K562 (cell line): ENCODE results near the gene CTDSP2. TPM values are rescaled to one million over a fixed set of nuclear protein-coding genes. Genes with fewer than 3 reads are reported as not detected.
A peak's percentile ranks its signal among the peaks of the same experiment; 100 is the strongest.

Experiments
- AFF4 ChIP-seq: sonication (generic); formaldehyde crosslinking; IDR thresholded peaks from 2 replicates; pipeline ENCODE4 v1.8.0; 2023; ENCODE audit warnings: mild to moderate bottlenecking, missing genetic modification reagents
- ATF1 ChIP-seq, 2 experiments: fragments of 450-650 bp in 1 of 2; IDR thresholded peaks; 2 replicates each; pipeline ENCODE4 v1.6.1; 2016; ENCODE audit warnings: missing compliant biosample characterization in 1 of 2, missing genetic modification characterization in 1 of 2
- ATF4 ChIP-seq: fragments of 450-650 bp; formaldehyde crosslinking; IDR thresholded peaks from 2 replicates; pipeline ENCODE4 v1.4.0; 2022; ENCODE audit warnings: mild to moderate bottlenecking, moderate library complexity
- BCOR ChIP-seq: fragments of 450-650 bp; IDR thresholded peaks from 2 replicates; pipeline ENCODE4 v1.6.1; 2016
- ERF ChIP-seq: fragments of 450-650 bp; formaldehyde crosslinking; IDR thresholded peaks from 2 replicates; pipeline ENCODE4 v1.4.0; 2020; ENCODE audit warnings: mild to moderate bottlenecking, mixed read lengths
- GATAD2B ChIP-seq: fragments of 450-650 bp; IDR thresholded peaks from 2 replicates; pipeline ENCODE4 v1.6.1; 2017; ENCODE audit warnings: mild to moderate bottlenecking, borderline replicate concordance
- HNRNPLL ChIP-seq: fragments of 200-400 bp; formaldehyde crosslinking; IDR thresholded peaks from 2 replicates; pipeline ENCODE4 v1.6.1; 2017; ENCODE audit warnings: low read length, low read depth, mild to moderate bottlenecking; ENCODE audit not compliant: poor library complexity, severe bottlenecking
- ILK ChIP-seq: fragments of 450-650 bp; IDR thresholded peaks from 2 replicates; pipeline ENCODE4 v1.6.1; 2016; ENCODE audit warnings: missing genetic modification characterization, low read depth, mild to moderate bottlenecking, missing compliant biosample characterization, moderate library complexity, borderline replicate concordance
- KDM2B ChIP-seq: fragments of 250-450 bp; sonication (Bioruptor Pico); IDR thresholded peaks from 2 replicates; pipeline ENCODE4 v1.8.0; 2021; ENCODE audit warnings: mild to moderate bottlenecking, moderate library complexity
- MEIS2 ChIP-seq: fragments of 450-650 bp; IDR thresholded peaks from 2 replicates; pipeline ENCODE4 v1.6.1; 2014; ENCODE audit warnings: mild to moderate bottlenecking; ENCODE audit not compliant: partially characterized antibody
- NBN ChIP-seq: fragments of 450-650 bp; IDR thresholded peaks from 2 replicates; pipeline ENCODE4 v1.6.1; 2016; ENCODE audit warnings: low read depth, mild to moderate bottlenecking
- NFE2L1 ChIP-seq: fragments of 450-650 bp; IDR thresholded peaks from 2 replicates; pipeline ENCODE4 v1.6.1; 2016; ENCODE audit warnings: missing genetic modification characterization, low read depth, mild to moderate bottlenecking, missing compliant biosample characterization, moderate library complexity, borderline replicate concordance
- POU5F1 ChIP-seq: fragments of 150-350 bp; IDR thresholded peaks from 2 replicates; pipeline ENCODE4 v1.6.1; 2014; ENCODE audit warnings: borderline replicate concordance, low read length, low read depth, mild to moderate bottlenecking; ENCODE audit not compliant: partially characterized antibody
- PRPF4 ChIP-seq: fragments of 200-400 bp; formaldehyde crosslinking; IDR thresholded peaks from one replicate; pipeline ENCODE4 v1.6.1; 2017; ENCODE audit warnings: low read length, low read depth, mild to moderate bottlenecking; ENCODE audit not compliant: insufficient read depth, poor library complexity, severe bottlenecking
- PYGO2 ChIP-seq: fragments of 450-650 bp; IDR thresholded peaks from 2 replicates; pipeline ENCODE4 v1.6.1; 2016; ENCODE audit warnings: mild to moderate bottlenecking, missing genetic modification characterization, moderate library complexity, missing compliant biosample characterization
- TAF1 ChIP-seq: IDR thresholded peaks from 2 replicates; pipeline ENCODE4 v1.6.1; 2011; ENCODE audit warnings: mild to moderate bottlenecking, low read length, moderate library complexity; ENCODE audit not compliant: insufficient read depth, control insufficient read depth, severe bottlenecking; ENCODE audit errors: extremely low read depth
- TEAD4 ChIP-seq, 2 experiments: sonication (generic) in 1 of 2; formaldehyde crosslinking in 1 of 2; IDR thresholded peaks; 2 replicates each; pipeline versions ENCODE4 v1.6.1 to v1.8.0; 2012 to 2022; ENCODE audit warnings: borderline replicate concordance in 1 of 2, inconsistent platforms in 1 of 2, low read length in 1 of 2, mild to moderate bottlenecking in 1 of 2, missing genetic modification reagents in 1 of 2
- ZEB2 ChIP-seq: fragments of 450-650 bp; IDR thresholded peaks from 2 replicates; pipeline ENCODE4 v1.6.1; 2016
- ZNF263 ChIP-seq: sonication (generic); formaldehyde crosslinking; IDR thresholded peaks from 2 replicates; pipeline ENCODE4 v1.8.0; 2022; ENCODE audit warnings: mild to moderate bottlenecking, missing genetic modification reagents, borderline replicate concordance
- polyA plus RNA-seq, 8 experiments: library from polyadenylated mRNA; depleted of rRNA in 4 of 8; stranded (reverse) in 5 of 8; unstranded in 3 of 8; fragments of >200 nt; fragmentation: Nextera tagmentation in 2 of 8; fragmentation: Illumina TruSeq in 1 of 8; extraction: Ambion mirVana in 2 of 8; extraction: Trizol in 1 of 8; gene quantifications; 2 replicates each; pipeline versions ENCODE4 v1.2.1 to v1.2.3, GENCODE V29; 2011 to 2014; ENCODE audit warnings: inconsistent platforms in 1 of 8, missing spikeins in 1 of 8
- total RNA-seq, 7 experiments: library from RNA; depleted of rRNA in 6 of 7; stranded (reverse); fragments of >200 nt in 6 of 7; fragmentation: Illumina TruSeq in 2 of 7; extraction: Trizol in 2 of 7; gene quantifications; 2 replicates each; pipeline versions ENCODE4 v1.2.1 to v1.2.3, GENCODE V29; 2011 to 2021; ENCODE audit warnings: low replicate concordance in 1 of 7
- TF ChIP-seq, protein P1 (sequence below): conservative IDR thresholded peaks from 2 replicates; pipeline ENCODE4 v1.6.1; 2011; ENCODE audit warnings: low read depth, mild to moderate bottlenecking, low read length; ENCODE audit not compliant: control insufficient read depth

CTDSP2 gene
- total and polyA plus RNA-seq, 9 of the 15 experiments (the other 6 are each of a cell fraction or from before 2014, with no cell fraction given): 20.4 to 108 (median 47.7) TPM

GRCh38 chr12:57845478-57846284, 848 bp downstream of the CTDSP2 start (continued):
- TF ChIP-seq ATF4 (CRISPR knock-in tag): peak; percentile 16; the same call in 1 of the 2 replicates
- TF ChIP-seq BCOR: peak; percentile 8; the same call in 1 of the 2 replicates
- peak; percentile 25 for TF ChIP-seq TAF1
- TF ChIP-seq ATF1 (CRISPR knock-in tag; IDR thresholded peaks at IDR 0.05): no peak
- 0 out of 2 replicates have a peak, but pooled peaks have one; percentile 9 for TF ChIP-seq ATF1 (tag; IDR thresholded peaks at IDR 0.05)
- TF ChIP-seq ZEB2: 0 out of 2 replicates have a peak, but pooled peaks have one; percentile 16
- TF ChIP-seq MEIS2: peak; percentile 11
- no peak for TF ChIP-seq PYGO2
- TF ChIP-seq ZNF263: peak; percentile 60
- no peak for TF ChIP-seq KDM2B
- no peak; the same call in 1 of the 2 replicates for TF ChIP-seq AFF4
- no peak for TF ChIP-seq ILK
- TF ChIP-seq TEAD4 (IDR thresholded peaks at IDR 0.05; ENCODE audit: low read length): no peak
- no peak for TF ChIP-seq TEAD4 (CRISPR knock-in tag; IDR thresholded peaks at IDR 0.05; ENCODE audit: borderline replicate concordance)
- 0 out of 2 replicates have a peak, but pooled peaks have one; percentile 21 for TF ChIP-seq NBN
- no peak for TF ChIP-seq POU5F1
- TF ChIP-seq, protein P1, sequence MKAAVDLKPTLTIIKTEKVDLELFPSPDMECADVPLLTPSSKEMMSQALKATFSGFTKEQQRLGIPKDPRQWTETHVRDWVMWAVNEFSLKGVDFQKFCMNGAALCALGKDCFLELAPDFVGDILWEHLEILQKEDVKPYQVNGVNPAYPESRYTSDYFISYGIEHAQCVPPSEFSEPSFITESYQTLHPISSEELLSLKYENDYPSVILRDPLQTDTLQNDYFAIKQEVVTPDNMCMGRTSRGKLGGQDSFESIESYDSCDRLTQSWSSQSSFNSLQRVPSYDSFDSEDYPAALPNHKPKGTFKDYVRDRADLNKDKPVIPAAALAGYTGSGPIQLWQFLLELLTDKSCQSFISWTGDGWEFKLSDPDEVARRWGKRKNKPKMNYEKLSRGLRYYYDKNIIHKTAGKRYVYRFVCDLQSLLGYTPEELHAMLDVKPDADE: peak; percentile 25; the same call in 1 of the 2 replicates
- no peak for TF ChIP-seq PRPF4
- TF ChIP-seq ERF (CRISPR knock-in tag): 0 out of 2 replicates have a peak, but pooled peaks have one; percentile 16
- no peak for TF ChIP-seq NFE2L1 (tag)
- peak; percentile 45 for TF ChIP-seq HNRNPLL
- TF ChIP-seq GATAD2B: no peak
